Fibroblast of villous mesenchyme (primary cell): Measurements from ENCODE around the gene PCDH9. TPM values are rescaled to one million over a fixed set of nuclear protein-coding genes. Genes with fewer than 3 reads are reported as not detected.

Experiments
- DNase-seq: peaks from one replicate; pipeline ENCODE4 v3.0.0-alpha.2; 2010; ENCODE audit warnings: low read depth
- H3K4me3 ChIP-seq: 2 replicates; pipeline ENCODE4 v1.5.1; 2011; ENCODE audit warnings: low read depth, mild to moderate bottlenecking, low read length
- total RNA-seq: library from RNA; depleted of rRNA; stranded (reverse); fragments of >200 nt; gene quantifications from 2 replicates; pipeline ENCODE4 v1.2.3, GENCODE V29; 2012
- TF ChIP-seq, protein P1 (sequence below): IDR thresholded peaks from 2 replicates; pipeline ENCODE4 v1.5.1; 2012; ENCODE audit warnings: low read depth, mild to moderate bottlenecking, low read length; ENCODE audit not compliant: insufficient read depth

Gene PCDH9
- total RNA-seq, 1 donor, result 9.9 TPM

DNA sequence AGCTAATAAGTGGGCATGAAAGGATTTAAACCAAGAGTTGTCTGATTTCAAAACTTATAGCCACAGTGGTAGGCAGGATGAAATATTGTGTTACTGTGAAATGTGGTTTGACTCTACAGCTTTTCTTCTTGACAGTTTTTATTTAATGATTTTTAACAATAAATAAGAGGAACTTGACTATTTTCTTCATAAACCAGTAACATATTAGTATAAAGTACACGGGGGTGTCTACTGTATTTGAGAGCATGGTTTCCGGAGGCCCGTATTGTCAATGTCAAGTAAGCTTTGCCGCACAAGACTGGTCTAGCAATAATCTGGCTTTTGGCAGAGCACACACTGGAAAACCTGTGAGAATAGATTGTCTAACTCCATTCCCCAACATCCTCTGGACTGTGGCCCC is 894.5 kb downstream of the PCDH9 start:
- TF ChIP-seq, protein P1, sequence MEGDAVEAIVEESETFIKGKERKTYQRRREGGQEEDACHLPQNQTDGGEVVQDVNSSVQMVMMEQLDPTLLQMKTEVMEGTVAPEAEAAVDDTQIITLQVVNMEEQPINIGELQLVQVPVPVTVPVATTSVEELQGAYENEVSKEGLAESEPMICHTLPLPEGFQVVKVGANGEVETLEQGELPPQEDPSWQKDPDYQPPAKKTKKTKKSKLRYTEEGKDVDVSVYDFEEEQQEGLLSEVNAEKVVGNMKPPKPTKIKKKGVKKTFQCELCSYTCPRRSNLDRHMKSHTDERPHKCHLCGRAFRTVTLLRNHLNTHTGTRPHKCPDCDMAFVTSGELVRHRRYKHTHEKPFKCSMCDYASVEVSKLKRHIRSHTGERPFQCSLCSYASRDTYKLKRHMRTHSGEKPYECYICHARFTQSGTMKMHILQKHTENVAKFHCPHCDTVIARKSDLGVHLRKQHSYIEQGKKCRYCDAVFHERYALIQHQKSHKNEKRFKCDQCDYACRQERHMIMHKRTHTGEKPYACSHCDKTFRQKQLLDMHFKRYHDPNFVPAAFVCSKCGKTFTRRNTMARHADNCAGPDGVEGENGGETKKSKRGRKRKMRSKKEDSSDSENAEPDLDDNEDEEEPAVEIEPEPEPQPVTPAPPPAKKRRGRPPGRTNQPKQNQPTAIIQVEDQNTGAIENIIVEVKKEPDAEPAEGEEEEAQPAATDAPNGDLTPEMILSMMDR, result no peak
- DNase-seq, result no peak
- no peak overlapping the region for H3K4me3 ChIP-seq

DNA sequence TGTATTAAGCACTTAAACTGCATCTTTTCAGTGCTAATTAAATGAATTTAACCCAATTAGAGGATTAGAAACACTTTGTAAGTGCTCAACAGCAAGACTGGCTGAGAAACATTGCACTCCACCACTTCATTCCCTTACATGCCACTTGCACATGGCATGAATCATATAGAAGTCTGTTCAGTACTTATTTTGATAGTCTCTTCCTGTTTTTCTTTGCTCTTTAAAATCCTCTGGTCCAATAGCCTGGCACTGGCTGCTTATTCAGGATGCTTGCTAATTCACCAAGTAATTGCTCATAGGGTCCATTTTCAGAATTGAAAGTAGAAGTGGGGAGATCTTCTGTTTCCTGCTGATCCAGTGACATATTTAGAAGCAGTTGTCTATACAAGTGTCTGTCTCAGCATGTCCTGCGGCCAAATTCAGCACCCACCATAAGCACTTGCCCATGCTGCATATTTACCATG is 900.1 kb downstream of the PCDH9 start:
- no peak overlapping the region for H3K4me3 ChIP-seq
- DNase-seq, result no peak
- TF ChIP-seq, protein P1, result no peak

DNA sequence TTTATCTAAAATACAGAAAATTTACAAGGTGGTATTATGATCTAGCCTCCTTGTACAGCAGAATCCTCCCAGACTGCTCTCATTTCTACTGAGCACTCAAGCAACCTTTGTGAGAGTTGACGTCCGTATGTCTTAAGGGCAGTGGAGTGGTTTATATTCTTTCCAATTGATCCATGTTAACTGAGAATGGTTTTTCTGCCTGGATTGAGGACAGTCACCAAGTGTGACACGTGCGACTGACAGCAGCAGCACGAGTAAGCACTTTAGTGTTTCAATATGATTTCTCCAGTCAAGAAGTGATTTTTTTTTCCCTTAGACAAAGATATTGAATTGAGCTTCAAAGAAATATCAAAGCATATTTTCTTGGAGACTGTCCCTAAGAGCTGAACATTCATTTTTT is 901.7 kb downstream of the PCDH9 start:
- TF ChIP-seq, protein P1, result no peak
- DNase-seq, result no peak
- no peak overlapping the region for H3K4me3 ChIP-seq

DNA sequence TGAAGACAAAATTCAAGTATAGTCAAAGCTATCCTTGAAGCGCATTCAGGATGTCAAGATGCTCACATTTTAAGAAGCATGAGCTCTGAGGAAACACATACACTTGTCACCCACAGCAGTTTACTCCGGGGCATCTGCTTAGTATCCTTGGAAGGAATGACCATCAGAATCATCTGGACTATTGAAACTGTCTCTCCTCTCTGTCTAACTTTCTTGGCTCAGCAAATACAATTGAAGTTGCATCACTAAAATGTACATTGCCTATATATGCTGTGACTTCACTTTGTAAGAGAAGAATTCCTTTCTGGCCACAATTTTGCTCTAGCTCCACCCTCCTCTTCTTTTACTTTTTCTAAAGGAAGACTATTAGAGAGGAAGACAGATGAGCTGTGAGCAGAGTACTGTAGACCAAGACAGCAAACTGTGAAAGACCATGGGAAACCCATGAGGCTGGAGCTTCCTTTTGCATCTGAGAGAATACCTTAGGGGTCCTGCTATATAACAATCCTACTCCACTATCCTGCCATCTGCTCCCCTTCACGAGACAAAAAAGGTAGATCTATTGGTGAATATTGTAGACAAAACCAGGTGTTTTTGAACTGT is 906.3 kb downstream of the PCDH9 start:
- TF ChIP-seq, protein P1, result no peak
- no peak for DNase-seq
- H3K4me3 ChIP-seq, result no peak overlapping the region

DNA sequence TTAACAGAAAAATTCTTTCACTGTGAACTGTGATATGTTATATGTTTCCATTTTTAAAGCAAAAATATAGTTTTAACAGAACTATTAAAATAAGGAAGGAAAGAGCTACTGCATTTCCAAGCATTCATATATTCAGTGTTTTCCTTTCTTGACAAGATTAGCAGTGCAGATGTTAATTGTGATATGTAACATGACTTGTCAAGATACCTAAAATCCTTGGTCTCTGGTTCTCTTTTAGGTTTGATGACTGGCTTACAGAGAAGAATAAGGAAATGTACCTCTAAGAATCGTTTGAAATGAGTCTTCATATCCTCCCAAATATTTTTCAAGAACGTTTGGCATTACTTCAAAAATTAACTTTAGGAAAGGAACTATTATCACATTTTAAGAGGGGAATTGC is 907.2 kb downstream of the PCDH9 start:
- no peak for DNase-seq
- TF ChIP-seq, protein P1, result no peak
- no peak overlapping the region for H3K4me3 ChIP-seq

DNA sequence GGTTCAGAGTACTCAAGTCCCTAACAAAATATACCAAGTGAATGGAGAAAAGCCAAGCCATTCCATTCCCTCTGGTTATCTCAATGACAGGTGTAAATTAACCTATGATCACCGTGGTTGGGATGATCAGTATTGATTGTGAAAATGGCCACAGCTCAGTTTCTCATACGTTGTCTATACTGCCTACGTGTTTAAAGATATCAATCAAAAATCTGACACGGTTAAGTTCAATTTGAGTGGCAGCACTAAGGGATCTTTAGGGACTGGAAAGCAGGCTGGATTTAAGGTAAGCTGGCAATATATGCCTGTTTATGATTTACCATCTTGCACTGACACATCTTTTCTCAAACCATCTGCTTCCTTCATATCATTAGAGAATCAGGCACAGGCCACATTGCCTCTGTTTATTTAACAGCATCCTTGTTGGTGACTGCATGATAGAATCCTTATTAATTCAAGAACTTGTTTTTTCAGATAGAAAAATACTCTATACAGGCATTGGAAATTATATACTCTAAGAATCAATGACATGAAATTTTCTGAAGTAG is 907.9 kb downstream of the PCDH9 start:
- H3K4me3 ChIP-seq, result no peak overlapping the region
- TF ChIP-seq, protein P1, result no peak
- DNase-seq, result no peak

DNA sequence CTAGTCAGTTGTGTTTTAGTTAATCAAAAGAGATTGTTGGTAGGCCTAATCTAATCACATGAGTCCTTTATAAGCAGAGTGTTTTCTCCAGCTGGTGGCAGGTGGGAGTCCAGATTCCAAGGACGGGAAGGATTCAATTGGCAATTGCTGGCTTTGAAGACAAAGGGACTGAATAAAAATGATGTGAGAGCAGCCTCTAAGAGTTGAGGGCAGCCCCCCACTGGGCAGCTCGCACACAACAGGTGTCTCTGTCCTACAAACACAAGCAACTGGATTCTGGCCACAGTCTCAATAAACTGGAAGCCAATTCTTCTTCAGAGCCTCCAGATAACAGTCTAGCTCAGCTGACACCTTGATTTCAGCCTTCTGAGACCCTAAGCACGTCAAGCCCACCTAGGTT is 915.2 kb downstream of the PCDH9 start:
- TF ChIP-seq, protein P1, result no peak
- DNase-seq, result no peak
- H3K4me3 ChIP-seq, result no peak overlapping the region
